ENCODE results near the gene MATN1. TPM values are rescaled to one million over a fixed set of nuclear protein-coding genes. Genes with fewer than 3 reads are reported as not detected.
A peak's percentile ranks its signal among the peaks of the same experiment; 100 is the strongest.

MATN1 gene
- total and polyA plus RNA-seq, 8 donors, result 0.06 to 0.07 TPM; not detected in 6

DNA sequence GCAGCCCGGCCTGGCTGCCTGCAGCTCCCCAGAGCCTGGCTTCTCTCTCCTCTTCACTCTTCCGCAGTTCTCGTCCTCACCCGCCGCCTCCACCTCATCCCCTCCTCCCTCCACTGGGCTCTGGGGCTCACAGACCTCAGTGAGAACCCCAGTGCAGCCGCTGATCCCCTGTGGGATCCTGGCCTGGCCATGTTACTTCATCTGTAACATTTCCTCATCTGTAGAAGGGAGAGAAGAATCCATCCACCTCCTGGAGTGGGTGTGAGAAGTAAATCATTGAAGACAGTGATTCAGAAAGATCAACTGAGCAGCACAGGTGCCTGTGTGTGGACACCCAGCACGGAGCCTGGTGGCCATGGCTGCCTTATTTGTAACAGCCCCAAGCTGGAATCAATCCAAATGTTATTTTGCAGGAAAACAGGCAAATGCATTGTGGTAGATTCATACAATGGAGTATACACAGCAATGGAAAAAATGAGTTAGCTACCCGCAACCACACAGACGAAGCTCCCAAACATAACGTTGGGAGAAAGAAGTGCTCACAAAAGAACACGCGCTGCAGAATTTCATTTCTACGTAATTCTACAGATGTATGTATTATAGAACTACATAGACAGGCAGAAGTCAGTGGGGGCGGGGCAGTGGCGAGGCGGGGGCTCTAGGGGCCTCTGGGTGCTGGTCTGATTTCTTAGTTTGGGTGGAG is 25.5 kb upstream of the MATN1 start:
- H3K4me1 ChIP-seq, result peaks cover 0 to 8% (median 0%) of the 10 kb centered on the region in 3 donors
- H3K4me3 ChIP-seq, result no peak overlapping the region
- FAIRE-seq, result no peak
- intact Hi-C loops (cut with DNase I), result no loop called here
- H3K27ac ChIP-seq, result no peak overlapping the region
- 64 to 65% methylated on average over 16 of the region's 16 CpGs for WGBS, 2 donors
- H3K9me3 ChIP-seq, result no peaks in the 10 kb centered on the region
- ATAC-seq, result no peak
- H3K27me3 ChIP-seq, result no peaks in the 10 kb centered on the region
- TF ChIP-seq, protein P1, sequence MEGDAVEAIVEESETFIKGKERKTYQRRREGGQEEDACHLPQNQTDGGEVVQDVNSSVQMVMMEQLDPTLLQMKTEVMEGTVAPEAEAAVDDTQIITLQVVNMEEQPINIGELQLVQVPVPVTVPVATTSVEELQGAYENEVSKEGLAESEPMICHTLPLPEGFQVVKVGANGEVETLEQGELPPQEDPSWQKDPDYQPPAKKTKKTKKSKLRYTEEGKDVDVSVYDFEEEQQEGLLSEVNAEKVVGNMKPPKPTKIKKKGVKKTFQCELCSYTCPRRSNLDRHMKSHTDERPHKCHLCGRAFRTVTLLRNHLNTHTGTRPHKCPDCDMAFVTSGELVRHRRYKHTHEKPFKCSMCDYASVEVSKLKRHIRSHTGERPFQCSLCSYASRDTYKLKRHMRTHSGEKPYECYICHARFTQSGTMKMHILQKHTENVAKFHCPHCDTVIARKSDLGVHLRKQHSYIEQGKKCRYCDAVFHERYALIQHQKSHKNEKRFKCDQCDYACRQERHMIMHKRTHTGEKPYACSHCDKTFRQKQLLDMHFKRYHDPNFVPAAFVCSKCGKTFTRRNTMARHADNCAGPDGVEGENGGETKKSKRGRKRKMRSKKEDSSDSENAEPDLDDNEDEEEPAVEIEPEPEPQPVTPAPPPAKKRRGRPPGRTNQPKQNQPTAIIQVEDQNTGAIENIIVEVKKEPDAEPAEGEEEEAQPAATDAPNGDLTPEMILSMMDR (IDR thresholded peaks at IDR 0.05), result no peak
- H3K36me3 ChIP-seq, result no peaks in the 10 kb centered on the region
- DNase-seq, result peak in 1 of 6 donors; percentile 28

DNA sequence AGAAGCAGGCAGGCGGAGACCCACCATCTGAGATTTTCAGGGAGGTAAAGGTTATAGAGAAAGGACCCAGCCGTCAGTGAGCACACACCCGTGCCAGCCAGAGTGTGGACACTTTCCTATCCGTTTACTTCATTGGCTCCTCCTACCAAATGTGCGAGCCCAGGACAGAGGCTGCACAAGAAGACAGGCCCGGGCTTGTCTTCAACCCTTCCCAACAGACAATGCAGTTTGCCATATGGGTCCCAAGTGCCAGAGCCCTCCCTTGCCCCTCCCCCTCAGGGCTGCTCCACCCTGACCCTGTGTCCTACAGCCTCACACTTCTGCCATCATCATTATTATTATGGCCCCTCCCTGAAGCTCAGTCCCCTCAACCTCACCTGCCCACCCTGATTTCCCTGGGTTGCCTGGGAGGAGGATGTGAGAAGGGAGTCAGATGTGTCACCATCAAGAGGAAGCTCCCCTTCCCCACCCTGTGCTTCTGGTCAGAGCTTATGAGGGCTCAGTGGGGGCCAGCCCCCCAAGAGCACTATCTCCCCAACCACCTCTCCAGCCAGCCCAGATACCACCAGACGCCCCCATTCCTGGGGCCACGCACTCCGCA is 24.8 kb upstream of the MATN1 start:
- intact Hi-C loops (cut with DNase I), result no loop called here
- 54 to 57% methylated on average over 9 of the region's 9 CpGs for WGBS, 2 donors
- DNase-seq (peak in 1 of 6 donors; percentile 12), FAIRE-seq (no peak), ATAC-seq (no peak)
- H3K9me3 ChIP-seq, result no peaks in the 10 kb centered on the region
- H3K4me1 ChIP-seq, result peaks cover 0 to 8% (median 0%) of the 10 kb centered on the region in 3 donors
- no peaks in the 10 kb centered on the region for H3K27me3 ChIP-seq
- H3K36me3 ChIP-seq, result no peaks in the 10 kb centered on the region
- H3K27ac ChIP-seq, result no peak overlapping the region
- H3K4me3 ChIP-seq, result no peak overlapping the region
- TF ChIP-seq, protein P1 (IDR thresholded peaks at IDR 0.05), result no peak

DNA sequence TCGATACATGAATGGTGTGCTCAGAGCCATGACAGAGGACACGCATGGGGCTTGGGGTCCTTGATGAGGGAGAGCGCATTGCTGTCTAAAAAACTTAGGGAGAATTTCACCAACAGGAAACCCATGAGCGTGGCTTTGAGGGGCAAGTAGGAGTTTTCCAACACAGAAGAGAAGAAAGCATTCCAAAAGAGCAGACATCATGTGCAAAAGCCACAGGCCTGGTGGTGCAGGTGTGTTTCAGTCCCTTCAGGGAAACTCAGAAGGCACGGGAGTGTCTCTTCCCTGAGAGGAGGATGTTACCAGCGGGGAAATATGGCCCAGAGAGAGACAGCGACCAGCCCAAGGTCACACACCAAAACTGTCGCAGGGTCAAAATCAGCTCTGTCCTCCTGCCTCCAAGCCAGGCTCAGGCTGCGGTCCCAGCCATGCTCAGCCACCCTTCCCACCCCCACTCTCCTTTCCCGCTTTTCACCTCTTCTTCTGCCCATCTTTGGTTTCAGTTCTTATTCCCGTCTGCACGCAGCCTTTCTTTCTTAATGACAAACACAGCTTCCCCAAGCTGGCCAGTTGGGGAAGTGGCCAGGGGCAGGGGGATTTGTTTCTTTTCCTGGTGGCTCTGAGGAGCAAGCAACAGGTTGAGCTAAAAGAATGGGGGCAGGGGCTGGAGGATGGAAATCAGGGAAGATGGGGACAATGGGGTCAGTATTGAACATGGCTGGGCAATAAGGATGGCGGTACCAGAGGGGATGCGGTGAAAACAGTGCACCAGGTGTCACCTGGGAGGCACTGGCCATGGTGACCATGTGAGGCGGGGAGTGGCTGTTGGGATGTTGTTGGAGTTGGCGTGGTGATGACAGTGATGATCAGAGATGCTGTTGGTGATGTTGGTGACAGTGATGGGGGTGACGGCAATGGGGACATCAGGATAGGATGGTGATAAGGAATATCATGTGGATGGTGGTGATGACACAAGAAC is 23.9 kb upstream of the MATN1 start:
- ATAC-seq, result no peak
- Histone ChIP-seq H3K36me3 (no peaks in the 10 kb centered on the region), H3K27me3 (no peaks in the 10 kb centered on the region), H3K4me3 (no peak overlapping the region), H3K4me1 (peaks cover 0 to 8% (median 0%) of the 10 kb centered on the region in 3 donors), H3K9me3 (no peaks in the 10 kb centered on the region), H3K27ac (peak overlapping the region in 1 of 4 donors; percentile 57)
- TF ChIP-seq, protein P1 (IDR thresholded peaks at IDR 0.05), result no peak
- FAIRE-seq, result no peak
- WGBS, 2 donors, result 83 to 84% methylated on average over 17 of the region's 17 CpGs
- DNase-seq, result peak in 1 of 6 donors; percentile 10
- intact Hi-C loops (cut with DNase I), result no loop called here

DNA sequence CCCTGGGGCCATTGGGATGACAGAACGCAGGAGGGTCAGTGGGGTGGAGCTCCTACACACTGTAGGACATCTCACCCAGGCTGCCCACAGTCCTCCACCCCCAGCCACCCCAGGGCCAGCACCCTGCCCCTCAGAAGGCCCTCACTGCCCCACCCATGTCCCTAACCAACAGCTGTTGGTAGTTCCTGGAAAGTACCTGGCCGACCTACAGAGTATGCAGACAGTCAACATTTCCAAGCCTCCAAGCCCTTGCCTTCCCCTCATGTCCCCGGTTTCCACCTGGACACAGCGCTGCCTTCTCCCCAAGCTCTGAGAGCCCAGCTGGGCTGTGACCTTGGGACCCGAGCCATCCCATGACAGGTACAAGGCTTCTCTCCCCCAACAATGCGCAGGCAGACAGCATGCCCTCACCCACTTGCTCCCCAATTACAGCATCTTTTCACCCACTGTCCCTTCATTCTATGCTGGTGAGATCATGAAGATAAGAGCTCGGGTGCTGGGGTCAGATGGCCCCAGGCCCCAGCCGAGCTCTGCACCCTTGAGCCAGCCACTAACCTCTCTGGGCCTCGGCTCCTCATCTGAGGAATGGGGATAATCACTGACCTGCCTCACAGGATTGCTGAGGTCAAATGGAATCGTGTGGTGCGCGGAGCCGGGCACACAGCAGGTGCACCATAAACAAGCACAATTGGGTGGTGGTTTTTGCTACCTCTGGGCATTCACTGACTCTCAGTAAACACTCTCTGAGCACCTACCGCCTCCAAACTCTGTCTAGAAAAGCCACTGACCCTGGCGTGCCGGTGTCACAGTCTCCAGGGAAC is 23.0 kb upstream of the MATN1 start:
- 55% methylated on average over 16 of the region's 16 CpGs for WGBS, 2 donors
- no peaks in the 10 kb centered on the region for H3K27me3 ChIP-seq
- no peak for FAIRE-seq
- intact Hi-C loops (cut with DNase I), result no loop called here
- peak in 1 of 6 donors; percentile 73 for DNase-seq
- H3K9me3 ChIP-seq, result no peaks in the 10 kb centered on the region
- no peak overlapping the region for H3K4me3 ChIP-seq
- TF ChIP-seq, protein P1 (IDR thresholded peaks at IDR 0.05), result no peak
- peak overlapping the region in 2 of 4 donors; percentile 30 to 57 for H3K27ac ChIP-seq
- H3K36me3 ChIP-seq, result no peaks in the 10 kb centered on the region
- peaks cover 0 to 8% (median 0%) of the 10 kb centered on the region in 3 donors for H3K4me1 ChIP-seq
- peak in 3 of 4 donors; percentile 45 to 84 (median 55) for ATAC-seq

Data from pancreas (tissue), 10 donors.